HEK293 (cell line): ENCODE data around the gene GNAT1.

Experiments used
- RBAK ChIP-seq: fragments of 450-650 bp; formaldehyde crosslinking; IDR thresholded peaks from 2 replicates; pipeline ENCODE4 v1.5.1; 2016; ENCODE audit warnings: missing biosample characterization, missing genetic modification characterization
- SALL2 ChIP-seq: fragments of 450-650 bp; formaldehyde crosslinking; IDR thresholded peaks from 2 replicates; pipeline ENCODE4 v1.5.0; 2017; ENCODE audit warnings: missing biosample characterization, mild to moderate bottlenecking, missing genetic modification characterization, borderline replicate concordance
- TCF7L2 ChIP-seq: IDR thresholded peaks from 2 replicates; pipeline ENCODE4 v1.6.1; 2011; ENCODE audit warnings: low read depth, mild to moderate bottlenecking, inconsistent platforms, low read length, moderate library complexity, borderline replicate concordance
- TRIM28 ChIP-seq: IDR thresholded peaks from 2 replicates; pipeline ENCODE4 v1.6.1; 2011; ENCODE audit warnings: low read length, control low read depth, borderline replicate concordance
- WT1 ChIP-seq: fragments of 450-650 bp; formaldehyde crosslinking; IDR thresholded peaks from 2 replicates; pipeline ENCODE4 v1.5.1; 2016; ENCODE audit warnings: missing biosample characterization, missing genetic modification characterization
- YY2 ChIP-seq: fragments of 450-650 bp; formaldehyde crosslinking; IDR thresholded peaks from 2 replicates; pipeline ENCODE4 v1.5.1; 2016; ENCODE audit warnings: missing biosample characterization, missing genetic modification characterization
- ZBTB17 ChIP-seq: fragments of 450-650 bp; formaldehyde crosslinking; IDR thresholded peaks from 2 replicates; pipeline ENCODE4 v1.5.1; 2016; ENCODE audit warnings: missing biosample characterization, missing genetic modification characterization
- ZFP41 ChIP-seq: fragments of 450-650 bp; formaldehyde crosslinking; IDR thresholded peaks from 2 replicates; pipeline ENCODE4 v1.5.1; 2016; ENCODE audit warnings: missing biosample characterization, missing genetic modification characterization, borderline replicate concordance
- ZIC2 ChIP-seq: fragments of 450-650 bp; formaldehyde crosslinking; IDR thresholded peaks from 2 replicates; pipeline ENCODE4 v1.5.1; 2016; ENCODE audit warnings: missing biosample characterization, missing genetic modification characterization
- ZNF140 ChIP-seq: fragments of 450-650 bp; formaldehyde crosslinking; IDR thresholded peaks from 2 replicates; pipeline ENCODE4 v1.5.1; 2016; ENCODE audit warnings: missing biosample characterization, missing genetic modification characterization
- ZNF19 ChIP-seq: fragments of 450-650 bp; formaldehyde crosslinking; IDR thresholded peaks from 2 replicates; pipeline ENCODE4; 2016; ENCODE audit warnings: missing biosample characterization, missing genetic modification characterization, low read depth
- ZNF202 ChIP-seq: fragments of 450-650 bp; formaldehyde crosslinking; IDR thresholded peaks from 2 replicates; pipeline ENCODE4 v1.5.1; 2016; ENCODE audit warnings: missing biosample characterization, missing genetic modification characterization, borderline replicate concordance
- ZNF221 ChIP-seq: fragments of 450-650 bp; formaldehyde crosslinking; IDR thresholded peaks from 2 replicates; pipeline ENCODE4 v1.5.1; 2017; ENCODE audit warnings: missing biosample characterization, missing genetic modification characterization, borderline replicate concordance
- ZNF266 ChIP-seq: fragments of 450-650 bp; formaldehyde crosslinking; IDR thresholded peaks from 2 replicates; pipeline ENCODE4 v1.5.1; 2016; ENCODE audit warnings: missing biosample characterization, missing genetic modification characterization, low read depth
- ZNF366 ChIP-seq: fragments of 450-650 bp; formaldehyde crosslinking; conservative IDR thresholded peaks from 2 replicates; pipeline ENCODE4 v1.5.1; 2016; ENCODE audit warnings: missing biosample characterization, missing genetic modification characterization
- ZNF394 ChIP-seq: fragments of 450-650 bp; formaldehyde crosslinking; IDR thresholded peaks from 2 replicates; pipeline ENCODE4 v1.5.1; 2016; ENCODE audit warnings: missing biosample characterization, missing genetic modification characterization, mild to moderate bottlenecking, moderate library complexity, borderline replicate concordance
- ZNF624 ChIP-seq: fragments of 450-650 bp; formaldehyde crosslinking; IDR thresholded peaks from 2 replicates; pipeline ENCODE4 v1.5.1; 2017; ENCODE audit warnings: missing biosample characterization, missing genetic modification characterization
- ZNF707 ChIP-seq: fragments of 450-650 bp; formaldehyde crosslinking; IDR thresholded peaks from 2 replicates; pipeline ENCODE4 v1.5.1; 2016; ENCODE audit warnings: missing biosample characterization, missing genetic modification characterization
- ZXDB ChIP-seq: fragments of 450-650 bp; formaldehyde crosslinking; IDR thresholded peaks from 2 replicates; pipeline ENCODE4 v1.5.1; 2016; ENCODE audit warnings: missing biosample characterization, missing genetic modification characterization
- TF ChIP-seq, protein P1 (sequence below): fragments of 450-650 bp; formaldehyde crosslinking; IDR thresholded peaks from 2 replicates; pipeline ENCODE4 v1.5.1; 2017; ENCODE audit warnings: missing biosample characterization, mild to moderate bottlenecking, missing genetic modification characterization, moderate library complexity
- TF ChIP-seq, protein P2 (sequence below): fragments of 450-650 bp; formaldehyde crosslinking; IDR thresholded peaks from 2 replicates; pipeline ENCODE4 v1.5.1; 2017; ENCODE audit warnings: missing biosample characterization, missing genetic modification characterization
- TF ChIP-seq, protein P3 (sequence below): fragments of 450-650 bp; formaldehyde crosslinking; IDR thresholded peaks from 2 replicates; pipeline ENCODE4 v1.5.1; 2016; ENCODE audit warnings: missing biosample characterization, missing genetic modification characterization
- TF ChIP-seq, protein P4 (sequence below): fragments of 450-650 bp; formaldehyde crosslinking; optimal IDR thresholded peaks from 2 replicates; pipeline ENCODE3; 2016; ENCODE audit warnings: missing biosample characterization, mild to moderate bottlenecking, missing genetic modification characterization
- TF ChIP-seq, protein P5 (sequence below): fragments of 450-650 bp; formaldehyde crosslinking; IDR thresholded peaks from 2 replicates; pipeline ENCODE4 v1.5.1; 2017; ENCODE audit warnings: missing biosample characterization, missing genetic modification characterization
- TF ChIP-seq, protein P6 (sequence below): fragments of 450-650 bp; formaldehyde crosslinking; IDR thresholded peaks from 2 replicates; pipeline ENCODE4 v1.5.1; 2017; ENCODE audit warnings: missing biosample characterization, missing genetic modification characterization
- TF ChIP-seq, protein P7 (sequence below): fragments of 450-650 bp; formaldehyde crosslinking; IDR thresholded peaks from 2 replicates; pipeline ENCODE4 v1.5.1; 2016; ENCODE audit warnings: missing biosample characterization, missing genetic modification characterization, low read depth
- TF ChIP-seq, protein P8 (sequence below): fragments of 450-650 bp; formaldehyde crosslinking; IDR thresholded peaks from 2 replicates; pipeline ENCODE4 v1.5.1; 2016; ENCODE audit warnings: missing biosample characterization, missing genetic modification characterization

Gene GNAT1

DNA sequence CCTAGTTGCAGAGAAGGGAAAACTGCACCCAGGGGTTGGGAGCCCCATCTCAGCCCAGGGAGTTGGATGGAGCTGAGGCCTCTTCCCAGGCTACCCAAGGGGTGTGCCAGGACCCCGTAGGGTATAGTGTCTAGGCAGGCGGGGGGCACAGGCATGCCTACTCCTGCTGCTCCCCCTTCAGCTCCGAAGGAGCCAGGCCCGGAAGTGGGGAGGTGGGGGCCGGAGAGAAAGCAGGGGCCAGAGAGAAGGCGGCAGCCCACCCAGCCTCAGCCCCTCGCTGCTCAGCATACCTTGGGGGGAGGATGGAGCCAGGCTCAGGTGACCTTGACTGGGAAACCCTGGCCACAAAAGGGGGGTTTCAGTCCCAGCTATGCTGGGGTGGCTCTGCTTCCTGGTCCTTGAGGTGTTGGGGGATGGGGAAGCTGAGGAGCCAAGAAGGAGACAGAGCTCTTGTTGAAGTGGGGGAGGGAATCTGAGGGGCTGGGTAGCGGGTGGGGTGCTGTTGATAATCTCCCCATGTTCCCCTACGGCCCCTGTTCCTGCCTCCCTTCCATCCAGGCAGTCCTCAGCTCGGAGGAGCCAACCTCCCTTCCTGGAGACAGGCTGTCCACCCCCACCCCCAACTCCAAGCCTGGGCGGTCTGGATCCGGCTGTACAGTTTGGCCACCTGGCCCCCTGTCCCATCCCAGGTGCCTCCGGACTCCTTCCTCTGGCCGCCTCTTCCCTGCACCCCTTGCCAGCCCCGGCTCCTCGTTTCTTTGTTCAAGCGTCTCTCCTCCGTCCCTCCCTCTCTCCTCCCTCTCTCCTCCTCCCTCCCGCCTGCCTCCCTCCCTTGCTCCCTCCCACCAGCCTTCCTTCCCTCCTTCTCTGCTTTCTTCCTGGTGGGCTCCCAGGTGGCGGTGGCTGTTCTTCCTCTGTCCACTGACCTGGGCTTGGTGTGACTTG is 34.6 kb upstream of the GNAT1 start (continued):
- TF ChIP-seq, protein P1, sequence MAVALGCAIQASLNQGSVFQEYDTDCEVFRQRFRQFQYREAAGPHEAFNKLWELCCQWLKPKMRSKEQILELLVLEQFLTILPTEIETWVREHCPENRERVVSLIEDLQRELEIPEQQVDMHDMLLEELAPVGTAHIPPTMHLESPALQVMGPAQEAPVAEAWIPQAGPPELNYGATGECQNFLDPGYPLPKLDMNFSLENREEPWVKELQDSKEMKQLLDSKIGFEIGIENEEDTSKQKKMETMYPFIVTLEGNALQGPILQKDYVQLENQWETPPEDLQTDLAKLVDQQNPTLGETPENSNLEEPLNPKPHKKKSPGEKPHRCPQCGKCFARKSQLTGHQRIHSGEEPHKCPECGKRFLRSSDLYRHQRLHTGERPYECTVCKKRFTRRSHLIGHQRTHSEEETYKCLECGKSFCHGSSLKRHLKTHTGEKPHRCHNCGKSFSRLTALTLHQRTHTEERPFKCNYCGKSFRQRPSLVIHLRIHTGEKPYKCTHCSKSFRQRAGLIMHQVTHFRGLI = no peak
- TF ChIP-seq RBAK (tag by site-specific recombination) (no peak), ZNF394 (no peak), ZXDB (tag by site-specific recombination) (no peak), SALL2 (tag by site-specific recombination) (no peak), ZNF624 (tag by site-specific recombination) (no peak), ZNF266 (tag by site-specific recombination) (no peak), ZNF140 (tag by site-specific recombination) (no peak), ZNF19 (no peak), WT1 (peak; percentile 86), ZIC2 (tag by site-specific recombination) (no peak), ZNF707 (tag by site-specific recombination) (no peak), ZNF202 (tag by site-specific recombination) (no peak), ZNF221 (no peak), ZNF366 (tag by site-specific recombination) (peak; percentile 92), YY2 (tag by site-specific recombination) (no peak), ZFP41 (tag by site-specific recombination) (no peak), TCF7L2 (no peak), TRIM28 (no peak), ZBTB17 (no peak)
- TF ChIP-seq, protein P2, sequence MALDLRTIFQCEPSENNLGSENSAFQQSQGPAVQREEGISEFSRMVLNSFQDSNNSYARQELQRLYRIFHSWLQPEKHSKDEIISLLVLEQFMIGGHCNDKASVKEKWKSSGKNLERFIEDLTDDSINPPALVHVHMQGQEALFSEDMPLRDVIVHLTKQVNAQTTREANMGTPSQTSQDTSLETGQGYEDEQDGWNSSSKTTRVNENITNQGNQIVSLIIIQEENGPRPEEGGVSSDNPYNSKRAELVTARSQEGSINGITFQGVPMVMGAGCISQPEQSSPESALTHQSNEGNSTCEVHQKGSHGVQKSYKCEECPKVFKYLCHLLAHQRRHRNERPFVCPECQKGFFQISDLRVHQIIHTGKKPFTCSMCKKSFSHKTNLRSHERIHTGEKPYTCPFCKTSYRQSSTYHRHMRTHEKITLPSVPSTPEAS (tag by site-specific recombination) = no peak
- TF ChIP-seq, protein P3, sequence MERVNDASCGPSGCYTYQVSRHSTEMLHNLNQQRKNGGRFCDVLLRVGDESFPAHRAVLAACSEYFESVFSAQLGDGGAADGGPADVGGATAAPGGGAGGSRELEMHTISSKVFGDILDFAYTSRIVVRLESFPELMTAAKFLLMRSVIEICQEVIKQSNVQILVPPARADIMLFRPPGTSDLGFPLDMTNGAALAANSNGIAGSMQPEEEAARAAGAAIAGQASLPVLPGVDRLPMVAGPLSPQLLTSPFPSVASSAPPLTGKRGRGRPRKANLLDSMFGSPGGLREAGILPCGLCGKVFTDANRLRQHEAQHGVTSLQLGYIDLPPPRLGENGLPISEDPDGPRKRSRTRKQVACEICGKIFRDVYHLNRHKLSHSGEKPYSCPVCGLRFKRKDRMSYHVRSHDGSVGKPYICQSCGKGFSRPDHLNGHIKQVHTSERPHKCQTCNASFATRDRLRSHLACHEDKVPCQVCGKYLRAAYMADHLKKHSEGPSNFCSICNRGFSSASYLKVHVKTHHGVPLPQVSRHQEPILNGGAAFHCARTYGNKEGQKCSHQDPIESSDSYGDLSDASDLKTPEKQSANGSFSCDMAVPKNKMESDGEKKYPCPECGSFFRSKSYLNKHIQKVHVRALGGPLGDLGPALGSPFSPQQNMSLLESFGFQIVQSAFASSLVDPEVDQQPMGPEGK (tag by site-specific recombination) = peak; percentile 28; the same call in 1 of the 2 replicates
- TF ChIP-seq, protein P4, sequence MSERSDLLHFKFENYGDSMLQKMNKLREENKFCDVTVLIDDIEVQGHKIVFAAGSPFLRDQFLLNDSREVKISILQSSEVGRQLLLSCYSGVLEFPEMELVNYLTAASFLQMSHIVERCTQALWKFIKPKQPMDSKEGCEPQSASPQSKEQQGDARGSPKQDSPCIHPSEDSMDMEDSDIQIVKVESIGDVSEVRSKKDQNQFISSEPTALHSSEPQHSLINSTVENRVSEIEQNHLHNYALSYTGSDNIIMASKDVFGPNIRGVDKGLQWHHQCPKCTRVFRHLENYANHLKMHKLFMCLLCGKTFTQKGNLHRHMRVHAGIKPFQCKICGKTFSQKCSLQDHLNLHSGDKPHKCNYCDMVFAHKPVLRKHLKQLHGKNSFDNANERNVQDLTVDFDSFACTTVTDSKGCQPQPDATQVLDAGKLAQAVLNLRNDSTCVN (tag by site-specific recombination) = no peak
- TF ChIP-seq, protein P5, sequence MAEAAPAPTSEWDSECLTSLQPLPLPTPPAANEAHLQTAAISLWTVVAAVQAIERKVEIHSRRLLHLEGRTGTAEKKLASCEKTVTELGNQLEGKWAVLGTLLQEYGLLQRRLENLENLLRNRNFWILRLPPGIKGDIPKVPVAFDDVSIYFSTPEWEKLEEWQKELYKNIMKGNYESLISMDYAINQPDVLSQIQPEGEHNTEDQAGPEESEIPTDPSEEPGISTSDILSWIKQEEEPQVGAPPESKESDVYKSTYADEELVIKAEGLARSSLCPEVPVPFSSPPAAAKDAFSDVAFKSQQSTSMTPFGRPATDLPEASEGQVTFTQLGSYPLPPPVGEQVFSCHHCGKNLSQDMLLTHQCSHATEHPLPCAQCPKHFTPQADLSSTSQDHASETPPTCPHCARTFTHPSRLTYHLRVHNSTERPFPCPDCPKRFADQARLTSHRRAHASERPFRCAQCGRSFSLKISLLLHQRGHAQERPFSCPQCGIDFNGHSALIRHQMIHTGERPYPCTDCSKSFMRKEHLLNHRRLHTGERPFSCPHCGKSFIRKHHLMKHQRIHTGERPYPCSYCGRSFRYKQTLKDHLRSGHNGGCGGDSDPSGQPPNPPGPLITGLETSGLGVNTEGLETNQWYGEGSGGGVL (tag by site-specific recombination) = peak; percentile 90
- TF ChIP-seq, protein P6, sequence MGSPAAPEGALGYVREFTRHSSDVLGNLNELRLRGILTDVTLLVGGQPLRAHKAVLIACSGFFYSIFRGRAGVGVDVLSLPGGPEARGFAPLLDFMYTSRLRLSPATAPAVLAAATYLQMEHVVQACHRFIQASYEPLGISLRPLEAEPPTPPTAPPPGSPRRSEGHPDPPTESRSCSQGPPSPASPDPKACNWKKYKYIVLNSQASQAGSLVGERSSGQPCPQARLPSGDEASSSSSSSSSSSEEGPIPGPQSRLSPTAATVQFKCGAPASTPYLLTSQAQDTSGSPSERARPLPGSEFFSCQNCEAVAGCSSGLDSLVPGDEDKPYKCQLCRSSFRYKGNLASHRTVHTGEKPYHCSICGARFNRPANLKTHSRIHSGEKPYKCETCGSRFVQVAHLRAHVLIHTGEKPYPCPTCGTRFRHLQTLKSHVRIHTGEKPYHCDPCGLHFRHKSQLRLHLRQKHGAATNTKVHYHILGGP (tag by site-specific recombination) = no peak
- TF ChIP-seq, protein P7, sequence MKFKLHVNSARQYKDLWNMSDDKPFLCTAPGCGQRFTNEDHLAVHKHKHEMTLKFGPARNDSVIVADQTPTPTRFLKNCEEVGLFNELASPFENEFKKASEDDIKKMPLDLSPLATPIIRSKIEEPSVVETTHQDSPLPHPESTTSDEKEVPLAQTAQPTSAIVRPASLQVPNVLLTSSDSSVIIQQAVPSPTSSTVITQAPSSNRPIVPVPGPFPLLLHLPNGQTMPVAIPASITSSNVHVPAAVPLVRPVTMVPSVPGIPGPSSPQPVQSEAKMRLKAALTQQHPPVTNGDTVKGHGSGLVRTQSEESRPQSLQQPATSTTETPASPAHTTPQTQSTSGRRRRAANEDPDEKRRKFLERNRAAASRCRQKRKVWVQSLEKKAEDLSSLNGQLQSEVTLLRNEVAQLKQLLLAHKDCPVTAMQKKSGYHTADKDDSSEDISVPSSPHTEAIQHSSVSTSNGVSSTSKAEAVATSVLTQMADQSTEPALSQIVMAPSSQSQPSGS = no peak
- TF ChIP-seq, protein P8, sequence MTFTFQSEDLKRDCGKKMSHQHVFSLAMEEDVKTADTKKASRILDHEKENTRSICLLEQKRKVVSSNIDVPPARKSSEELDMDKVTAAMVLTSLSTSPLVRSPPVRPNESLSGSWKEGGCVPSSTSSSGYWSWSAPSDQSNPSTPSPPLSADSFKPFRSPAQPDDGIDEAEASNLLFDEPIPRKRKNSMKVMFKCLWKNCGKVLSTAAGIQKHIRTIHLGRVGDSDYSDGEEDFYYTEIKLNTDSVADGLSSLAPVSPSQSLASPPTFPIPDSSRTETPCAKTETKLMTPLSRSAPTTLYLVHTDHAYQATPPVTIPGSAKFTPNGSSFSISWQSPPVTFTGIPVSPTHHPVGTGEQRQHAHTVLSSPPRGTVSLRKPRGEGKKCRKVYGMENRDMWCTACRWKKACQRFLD (tag by site-specific recombination) = no peak
